Neural progenitor cell (in vitro differentiated cells): Measurements from ENCODE around the gene S100A7A. TPM values are rescaled to one million over a fixed set of nuclear protein-coding genes. Genes with fewer than 3 reads are reported as not detected.

Experiments used
- DNase-seq: peaks from one replicate; pipeline ENCODE4 v3.0.0-alpha.2; 2016; ENCODE audit warnings: low spot score
- H2AFZ ChIP-seq: fragments of 200-600 bp; sonication (generic); replicated peaks from 2 replicates; pipeline ENCODE4 v1.6.1; 2016; ENCODE audit warnings: antibody characterized with exemption
- H3F3A ChIP-seq: fragments of 200-600 bp; sonication (generic); 2 replicates; pipeline ENCODE4 v1.6.1; 2016; ENCODE audit warnings: antibody characterized with exemption, low read depth
- H3K27ac ChIP-seq: fragments of 200-600 bp; sonication (generic); 2 replicates; pipeline ENCODE4 v1.5.1; 2016; ENCODE audit warnings: mild to moderate bottlenecking
- H3K27me3 ChIP-seq: fragments of 200-600 bp; sonication (generic); 2 replicates; pipeline ENCODE4 v1.6.1; 2016; ENCODE audit warnings: mild to moderate bottlenecking, moderate library complexity
- H3K36me3 ChIP-seq: fragments of 200-600 bp; sonication (generic); 2 replicates; pipeline ENCODE4 v1.5.1; 2016
- H3K4me1 ChIP-seq: fragments of 200-600 bp; sonication (generic); 2 replicates; pipeline ENCODE4 v1.6.1; 2016; ENCODE audit warnings: mixed run types
- H3K4me2 ChIP-seq: fragments of 200-600 bp; sonication (generic); 2 replicates; pipeline ENCODE4 v1.6.1; 2016
- H3K4me3 ChIP-seq: fragments of 200-600 bp; sonication (generic); 2 replicates; pipeline ENCODE4 v1.5.1; 2016
- H3K79me2 ChIP-seq: fragments of 200-600 bp; sonication (generic); 2 replicates; pipeline ENCODE4 v1.6.1; 2016; ENCODE audit warnings: low read depth
- H3K9ac ChIP-seq: fragments of 200-600 bp; sonication (generic); 2 replicates; pipeline ENCODE4 v1.6.1; 2016
- H3K9me3 ChIP-seq: fragments of 200-600 bp; sonication (generic); 2 replicates; pipeline ENCODE4 v1.5.1; 2016; ENCODE audit warnings: low read depth
- H4K20me1 ChIP-seq: fragments of 200-600 bp; sonication (generic); 2 replicates; pipeline ENCODE4 v1.6.1; 2016; ENCODE audit warnings: low read depth
- H3K27ac Mint-ChIP-seq: 3 replicates; pipeline ENCODE4 v1.8.0; 2021; ENCODE audit warnings: mixed read lengths
- H3K27me3 Mint-ChIP-seq: 2 replicates; pipeline ENCODE4 v1.8.0; 2022; ENCODE audit warnings: low read depth, mild to moderate bottlenecking, inconsistent platforms, moderate library complexity, mixed read lengths; ENCODE audit not compliant: insufficient read depth
- H3K36me3 Mint-ChIP-seq: 3 replicates; pipeline ENCODE4 v1.8.0; 2021; ENCODE audit warnings: mixed read lengths
- H3K4me1 Mint-ChIP-seq: 3 replicates; pipeline ENCODE4 v1.8.0; 2021; ENCODE audit warnings: mixed read lengths
- H3K4me3 Mint-ChIP-seq: 3 replicates; pipeline ENCODE4 v1.8.0; 2021; ENCODE audit warnings: mild to moderate bottlenecking, moderate library complexity, mixed read lengths
- H3K9me3 Mint-ChIP-seq: 3 replicates; pipeline ENCODE4 v1.8.0; 2020; ENCODE audit warnings: mixed read lengths
- CTCF ChIP-seq: fragments of 200-600 bp; sonication (generic); IDR thresholded peaks from 2 replicates; pipeline ENCODE4 v1.5.1; 2017; ENCODE audit warnings: antibody characterized with exemption, mild to moderate bottlenecking
- EZH2 ChIP-seq: fragments of 200-600 bp; sonication (generic); IDR thresholded peaks from 2 replicates; pipeline ENCODE4 v1.6.1; 2017; ENCODE audit warnings: antibody characterized with exemption, mild to moderate bottlenecking, moderate library complexity
- EZH2phosphoT487 ChIP-seq: fragments of 200-600 bp; sonication (generic); IDR thresholded peaks from 2 replicates; pipeline ENCODE4 v1.6.1; 2017; ENCODE audit warnings: antibody characterized with exemption
- total RNA-seq: library from RNA; depleted of rRNA; stranded (reverse); fragments of >200 nt; gene quantifications from 2 replicates; pipeline ENCODE4 v1.2.3, GENCODE V29; 2015; ENCODE audit warnings: low replicate concordance

Gene S100A7A
- total RNA-seq, 1 donor from 2014 or later: not detected

- no peak for TF ChIP-seq EZH2
- TF ChIP-seq EZH2phosphoT487: no peak
- no peak for TF ChIP-seq CTCF
- Histone ChIP-seq H3K36me3 (no peaks in the 10 kb centered on the region), H3F3A (no peaks in the 10 kb centered on the region), H4K20me1 (no peaks in the 10 kb centered on the region), H3K9me3 (no peaks in the 10 kb centered on the region), H3K4me1 (no peaks in the 10 kb centered on the region), H3K4me2 (no peak overlapping the region), H3K79me2 (no peaks in the 10 kb centered on the region), H3K4me3 (no peak overlapping the region), H3K9ac (no peak overlapping the region), H2AFZ (no peak overlapping the region), H3K27ac (no peak overlapping the region), H3K27me3 (no peaks in the 10 kb centered on the region)
- no peak overlapping the region for H3K27ac Mint-ChIP-seq
- peaks cover under 1% of the 10 kb centered on the region for H3K9me3 Mint-ChIP-seq
- no peaks in the 10 kb centered on the region for H3K36me3 Mint-ChIP-seq
- H3K4me1 Mint-ChIP-seq: no peaks in the 10 kb centered on the region
- H3K27me3 Mint-ChIP-seq: peaks cover 14% of the 10 kb centered on the region
- no peak for DNase-seq
- H3K4me3 Mint-ChIP-seq: no peak overlapping the region
Observed at GRCh38 chr1:153399401-153400055, 16.8 kb upstream of the S100A7A start.

- Histone ChIP-seq H2AFZ (no peak overlapping the region), H3K9me3 (no peaks in the 10 kb centered on the region), H3K4me1 (no peaks in the 10 kb centered on the region), H3K36me3 (no peaks in the 10 kb centered on the region), H3K27me3 (no peaks in the 10 kb centered on the region), H3K27ac (no peak overlapping the region), H3K79me2 (no peaks in the 10 kb centered on the region), H3K4me2 (no peak overlapping the region), H4K20me1 (no peaks in the 10 kb centered on the region), H3F3A (no peaks in the 10 kb centered on the region), H3K4me3 (no peak overlapping the region), H3K9ac (no peak overlapping the region)
- TF ChIP-seq CTCF: peak; percentile 17
- TF ChIP-seq EZH2phosphoT487: no peak
- TF ChIP-seq EZH2: no peak
- Mint-ChIP-seq H3K9me3 (peaks cover 2% of the 10 kb centered on the region), H3K4me3 (no peak overlapping the region), H3K36me3 (no peaks in the 10 kb centered on the region), H3K4me1 (no peaks in the 10 kb centered on the region), H3K27me3 (peaks cover 14% of the 10 kb centered on the region), H3K27ac (no peak overlapping the region)
- DNase-seq: no peak
Observed at GRCh38 chr1:153400244-153400643, 16.1 kb upstream of the S100A7A start.

GRCh38 chr1:153401461-153401860 is 14.9 kb upstream of the S100A7A start:
- H3K9me3 ChIP-seq: no peaks in the 10 kb centered on the region
- no peak overlapping the region for H3K9ac ChIP-seq
- peaks cover 16% of the 10 kb centered on the region for H3K27me3 Mint-ChIP-seq
- no peak for TF ChIP-seq EZH2
- no peak for TF ChIP-seq CTCF
- TF ChIP-seq EZH2phosphoT487: no peak
- H3K79me2 ChIP-seq: no peaks in the 10 kb centered on the region
- H4K20me1 ChIP-seq: no peaks in the 10 kb centered on the region
- no peak overlapping the region for H2AFZ ChIP-seq
- no peak for DNase-seq
- no peaks in the 10 kb centered on the region for H3F3A ChIP-seq
- H3K9me3 Mint-ChIP-seq: peaks cover 2% of the 10 kb centered on the region
- no peaks in the 10 kb centered on the region for H3K27me3 ChIP-seq
- H3K36me3 ChIP-seq: no peaks in the 10 kb centered on the region
- no peak overlapping the region for H3K27ac ChIP-seq
- H3K4me2 ChIP-seq: no peak overlapping the region
- H3K4me3 Mint-ChIP-seq: no peak overlapping the region
- H3K4me1 ChIP-seq: no peaks in the 10 kb centered on the region
- H3K4me1 Mint-ChIP-seq: no peaks in the 10 kb centered on the region
- H3K27ac Mint-ChIP-seq: no peak overlapping the region
- no peaks in the 10 kb centered on the region for H3K36me3 Mint-ChIP-seq
- H3K4me3 ChIP-seq: no peak overlapping the region
